Eye (tissue), 1 donor: Measurements from ENCODE around the gene SCGB3A2.
A peak's percentile ranks its signal among the peaks of the same experiment; 100 is the strongest.

ENCODE experiments used
- DNase-seq: peaks from one replicate; pipeline ENCODE4 v3.0.0-alpha.2; 2015

Gene SCGB3A2, protein sequence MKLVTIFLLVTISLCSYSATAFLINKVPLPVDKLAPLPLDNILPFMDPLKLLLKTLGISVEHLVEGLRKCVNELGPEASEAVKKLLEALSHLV

DNA sequence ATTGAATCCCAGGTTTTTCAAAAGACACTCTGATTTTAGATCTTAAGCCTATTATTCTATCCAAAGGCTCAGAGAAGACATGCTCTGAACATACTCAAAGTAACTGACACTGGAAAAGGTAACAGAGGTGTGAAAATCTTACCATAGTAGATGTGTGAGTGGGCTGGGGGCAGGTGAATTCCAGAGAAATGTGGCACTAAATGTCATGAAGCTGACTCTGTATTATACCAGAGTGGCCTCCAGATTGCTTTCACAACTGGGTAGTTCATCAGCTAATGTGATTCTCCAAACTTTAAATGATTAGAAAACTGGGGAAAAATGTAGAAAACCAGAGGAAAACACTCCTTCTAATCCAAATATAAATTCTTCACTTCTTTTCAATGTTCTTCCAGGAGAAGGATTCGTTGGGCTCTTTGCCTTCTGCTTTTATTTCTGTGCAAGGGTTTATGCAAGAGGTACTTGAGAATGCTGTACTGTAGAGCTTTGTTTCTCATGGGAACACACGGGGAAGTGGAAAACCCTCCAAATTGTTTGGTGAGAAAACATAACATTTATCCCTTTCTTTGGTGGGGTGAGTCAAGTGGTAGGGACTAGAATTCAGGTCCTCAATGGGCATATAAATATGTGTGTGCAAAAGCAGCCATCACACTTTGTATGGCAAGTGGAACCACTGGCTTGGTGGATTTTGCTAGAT, at the start of gene SCGB3A2:
Gene SCGB3A2, plus strand, starts transcription at position 646 of the 694 bp plus-strand sequence. CDS start 93 bp downstream, outside the sequence.
- DNase-seq = no peak

GRCh38 chr5:147830035-147830434, 48.5 kb upstream of the SCGB3A2 start:
- no peak for DNase-seq

GRCh38 chr5:147831465-147831864, 47.0 kb upstream of the SCGB3A2 start, which contains the start of gene SPINK1:
TSS of gene SPINK1 (minus strand) at chr5:147831671. CDS start at chr5:147831577, 94 bp downstream.
- no peak for DNase-seq

- peak; percentile 8 for DNase-seq
Measured at GRCh38 chr5:147832541-147832940, 46.0 kb upstream of the SCGB3A2 start.

DNA sequence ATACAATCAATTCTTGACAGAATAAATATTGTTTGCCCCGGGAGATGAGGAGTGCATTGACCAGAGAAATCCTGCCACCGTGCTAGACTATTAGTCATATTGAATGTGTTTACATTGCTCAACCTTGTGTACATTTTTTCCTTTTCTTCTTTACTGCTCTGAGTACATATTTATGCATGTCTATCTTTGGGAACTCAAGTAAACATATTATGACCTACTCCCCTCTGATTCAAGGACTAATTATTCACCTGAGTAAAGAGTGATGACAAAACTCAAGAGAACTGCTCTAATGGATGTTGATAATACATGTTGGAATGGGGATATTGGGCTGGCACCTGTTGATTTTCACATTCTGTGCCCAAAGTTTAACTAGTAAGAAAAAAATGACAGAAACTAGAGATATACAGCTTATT, 43.1 kb upstream of the SCGB3A2 start:
- no peak for DNase-seq

DNA sequence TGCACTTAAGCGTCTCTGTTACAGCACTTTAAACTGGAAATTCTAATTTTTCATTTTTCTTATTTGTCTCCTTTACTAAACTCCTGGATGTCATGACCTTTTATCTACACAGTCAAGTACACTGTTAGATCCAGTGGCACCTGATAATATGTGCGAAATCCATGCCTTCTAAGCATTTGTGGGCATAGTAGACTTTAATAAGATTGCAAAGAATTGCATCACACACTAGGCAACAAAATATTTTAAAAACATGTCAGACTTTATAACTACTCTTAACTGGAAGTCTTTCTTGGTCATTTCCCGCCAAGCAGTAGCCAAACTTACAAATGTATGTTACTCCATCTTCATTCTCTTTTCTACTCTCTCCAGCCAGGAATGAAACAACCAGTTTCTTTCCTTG, 42.1 kb upstream of the SCGB3A2 start:
- DNase-seq = no peak

GRCh38 chr5:147842869-147843268, 35.6 kb upstream of the SCGB3A2 start:
- DNase-seq = no peak

GRCh38 chr5:147844846-147845245, 33.7 kb upstream of the SCGB3A2 start:
- DNase-seq = no peak

- no peak for DNase-seq
Measured at GRCh38 chr5:147845618-147846017, 32.9 kb upstream of the SCGB3A2 start.

GRCh38 chr5:147849226-147849625, 29.3 kb upstream of the SCGB3A2 start:
- DNase-seq = no peak

GRCh38 chr5:147851578-147851977, 26.9 kb upstream of the SCGB3A2 start:
- DNase-seq = no peak

DNA sequence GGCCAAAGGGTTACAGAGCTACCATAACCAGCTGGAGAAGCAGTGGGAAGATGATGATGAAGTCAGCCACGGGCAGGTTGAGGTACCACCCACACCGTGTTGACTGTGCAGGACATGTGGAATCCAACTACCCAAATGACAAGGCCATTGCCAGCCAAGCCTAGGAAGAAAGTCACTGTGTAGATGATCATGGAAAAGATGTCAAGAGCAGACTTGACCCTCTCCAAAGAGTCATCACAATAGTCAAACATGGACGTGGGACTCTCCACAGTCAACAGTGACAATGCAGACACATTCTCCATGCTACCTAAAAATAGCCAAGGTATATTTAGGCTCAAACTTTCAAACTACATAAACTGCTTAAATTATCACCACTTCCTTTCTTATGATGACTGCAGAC, 26.1 kb upstream of the SCGB3A2 start:
- DNase-seq = no peak

GRCh38 chr5:147853372-147853987, 25.0 kb upstream of the SCGB3A2 start:
- no peak for DNase-seq

DNA sequence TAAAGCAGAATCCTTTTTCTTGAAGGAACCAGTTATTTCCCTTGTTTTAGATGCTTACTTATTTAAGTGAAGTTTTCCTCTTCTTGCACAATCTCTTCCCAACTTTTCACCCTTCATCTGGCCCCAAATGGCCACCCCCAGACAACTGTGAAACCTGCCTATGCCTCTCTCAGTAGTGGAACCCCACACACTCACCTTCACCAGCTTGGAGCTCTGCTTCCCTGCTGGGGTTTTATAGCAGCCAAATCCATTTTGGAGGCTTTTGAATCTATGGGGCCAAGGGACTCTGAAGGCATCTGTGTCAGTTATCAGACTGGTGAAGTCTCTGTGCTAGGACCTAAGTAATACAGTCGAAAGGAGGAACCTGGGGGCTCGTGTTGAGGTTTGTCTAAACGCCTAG, 24.2 kb upstream of the SCGB3A2 start:
- DNase-seq = no peak

DNA sequence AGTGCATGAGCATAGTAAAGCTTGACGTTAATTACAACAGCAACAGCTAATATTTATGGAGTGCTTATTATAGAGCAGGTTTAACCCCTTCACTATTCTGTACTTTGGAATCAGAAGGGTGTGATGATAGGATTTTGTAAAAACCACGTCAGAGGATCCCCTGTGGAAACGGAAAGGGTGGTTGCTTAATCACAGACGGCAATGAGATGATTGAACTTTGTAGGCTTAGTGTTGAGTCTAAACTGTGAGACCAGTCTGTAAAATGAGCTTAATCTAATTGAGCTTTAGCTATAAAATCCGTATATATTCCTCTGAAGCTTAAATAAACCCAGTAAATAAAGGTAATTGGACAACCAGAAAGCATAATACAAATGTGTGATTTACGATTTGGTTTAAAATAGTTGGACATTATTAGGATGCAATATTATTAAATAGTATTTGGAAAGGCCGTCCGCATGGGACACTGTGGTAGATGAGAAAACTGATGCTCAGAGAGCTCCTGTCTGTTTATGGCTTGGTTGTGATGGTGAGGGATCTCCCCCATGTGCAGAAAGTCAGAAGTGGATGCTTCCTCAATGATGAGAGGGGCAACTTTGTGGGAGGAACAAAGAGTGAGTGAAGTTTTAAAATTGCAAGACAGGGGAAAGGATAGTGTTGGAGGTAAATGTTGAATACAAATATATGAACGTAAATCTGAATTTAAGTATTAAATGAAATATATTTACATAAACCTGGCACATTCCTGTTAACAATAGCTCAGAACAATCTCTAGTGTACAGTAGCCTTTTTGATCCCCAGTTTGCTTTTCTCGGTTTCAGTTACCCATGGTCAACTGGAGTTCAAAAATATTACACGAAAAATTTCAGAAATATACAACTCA, 23.4 kb upstream of the SCGB3A2 start:
- no peak for DNase-seq

DNA sequence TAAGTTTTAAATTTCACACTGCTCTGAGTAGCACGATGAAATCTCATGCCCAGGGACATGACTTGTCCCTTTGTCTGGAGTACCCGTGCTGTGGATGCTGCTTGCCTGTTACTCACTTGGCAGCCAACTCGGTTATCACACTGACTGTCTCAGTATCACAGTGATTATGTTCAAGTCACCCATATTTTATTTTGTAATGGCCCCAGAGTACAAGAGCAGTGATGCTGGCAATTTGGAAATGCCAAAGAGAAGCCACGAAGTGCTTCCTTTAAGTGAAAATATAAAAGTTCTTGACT, 22.8 kb upstream of the SCGB3A2 start:
- DNase-seq = no peak

GRCh38 chr5:147856801-147857200, 21.7 kb upstream of the SCGB3A2 start:
- DNase-seq = no peak

DNA sequence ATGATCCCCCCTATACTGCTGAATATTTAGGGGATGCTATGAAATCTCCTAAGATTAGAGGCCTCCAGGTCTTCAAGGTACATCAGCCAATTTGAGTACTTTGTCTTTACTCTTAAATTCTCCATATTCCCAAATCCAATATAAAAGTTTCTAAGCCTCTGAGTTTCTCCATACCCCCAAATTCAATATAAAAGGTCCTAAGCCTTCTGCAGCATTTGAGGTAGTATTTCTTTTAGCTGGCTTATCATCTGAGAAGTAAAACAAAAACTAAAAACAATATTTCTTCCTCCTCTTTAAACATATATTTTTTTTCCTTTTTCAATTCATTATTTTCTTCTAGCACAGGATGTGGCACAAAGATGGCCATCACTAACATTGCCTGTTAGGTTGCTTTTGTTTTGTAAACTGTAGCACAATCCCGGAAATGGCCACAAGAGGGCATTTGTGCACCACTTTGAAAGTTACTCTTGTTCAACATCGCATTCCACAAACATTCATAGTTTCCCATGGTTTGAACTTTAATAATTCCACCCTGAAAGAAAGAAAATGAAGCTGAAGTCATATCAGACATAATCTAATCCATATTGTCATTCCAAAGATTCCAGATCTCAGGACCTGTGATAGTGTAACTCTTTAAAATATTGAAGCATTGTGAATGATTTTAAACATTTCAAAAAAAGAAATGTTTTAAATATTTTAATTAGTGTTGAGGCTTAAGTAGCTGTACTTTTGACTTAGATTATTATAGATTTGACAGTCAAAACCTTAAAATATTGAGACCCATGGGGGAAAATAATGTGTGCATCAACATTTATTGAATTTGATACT, 21.0 kb upstream of the SCGB3A2 start:
- DNase-seq = peak; percentile 90

- no peak for DNase-seq
Measured at GRCh38 chr5:147858565-147858964, 19.9 kb upstream of the SCGB3A2 start.

DNA sequence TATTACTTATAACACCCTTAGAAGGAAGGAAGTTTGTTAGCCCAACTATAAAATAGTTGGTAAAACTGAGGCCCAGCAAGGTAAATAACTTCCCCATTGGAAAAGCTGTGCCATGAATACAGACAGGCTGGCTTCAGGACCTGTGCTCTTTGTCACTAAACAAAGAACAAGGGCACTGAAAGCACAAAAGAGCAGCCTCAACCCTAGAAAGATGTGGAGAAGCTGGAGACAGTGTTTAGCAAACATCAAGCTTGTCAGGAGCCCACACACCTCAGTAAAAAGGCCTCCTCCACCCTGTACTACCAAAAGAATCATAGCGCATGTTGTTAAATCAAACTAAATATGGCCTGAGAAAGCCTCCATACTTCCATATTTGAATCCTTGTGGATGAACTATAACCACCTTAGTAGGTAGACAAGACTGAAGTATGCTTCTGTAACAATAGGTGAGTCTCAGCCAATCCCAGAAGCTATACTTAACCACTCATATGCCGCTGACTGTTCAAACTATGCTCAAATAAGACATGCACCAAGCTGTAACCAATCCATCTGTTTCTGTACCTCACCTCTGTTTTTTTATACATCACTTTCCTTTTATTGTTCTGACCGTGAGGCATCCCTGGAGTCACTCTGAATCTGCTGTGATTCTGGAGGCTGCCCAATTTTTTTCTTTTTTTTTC, 18.4 kb upstream of the SCGB3A2 start:
- no peak for DNase-seq

- no peak for DNase-seq
Measured at GRCh38 chr5:147860641-147861025, 17.9 kb upstream of the SCGB3A2 start.
